GM10266 (cell line): ENCODE measurements around the gene APEH.

Experiments used
- DNase-seq: peaks from one replicate; pipeline ENCODE4 v3.0.0; 2012; ENCODE audit errors: extremely low spot score
- TF ChIP-seq, protein P1 (sequence below): IDR thresholded peaks from 2 replicates; pipeline ENCODE4 v1.5.1; 2012; ENCODE audit warnings: mild to moderate bottlenecking, low read depth; ENCODE audit not compliant: control insufficient read depth, insufficient read depth; ENCODE audit errors: missing control alignments

The APEH gene

DNA sequence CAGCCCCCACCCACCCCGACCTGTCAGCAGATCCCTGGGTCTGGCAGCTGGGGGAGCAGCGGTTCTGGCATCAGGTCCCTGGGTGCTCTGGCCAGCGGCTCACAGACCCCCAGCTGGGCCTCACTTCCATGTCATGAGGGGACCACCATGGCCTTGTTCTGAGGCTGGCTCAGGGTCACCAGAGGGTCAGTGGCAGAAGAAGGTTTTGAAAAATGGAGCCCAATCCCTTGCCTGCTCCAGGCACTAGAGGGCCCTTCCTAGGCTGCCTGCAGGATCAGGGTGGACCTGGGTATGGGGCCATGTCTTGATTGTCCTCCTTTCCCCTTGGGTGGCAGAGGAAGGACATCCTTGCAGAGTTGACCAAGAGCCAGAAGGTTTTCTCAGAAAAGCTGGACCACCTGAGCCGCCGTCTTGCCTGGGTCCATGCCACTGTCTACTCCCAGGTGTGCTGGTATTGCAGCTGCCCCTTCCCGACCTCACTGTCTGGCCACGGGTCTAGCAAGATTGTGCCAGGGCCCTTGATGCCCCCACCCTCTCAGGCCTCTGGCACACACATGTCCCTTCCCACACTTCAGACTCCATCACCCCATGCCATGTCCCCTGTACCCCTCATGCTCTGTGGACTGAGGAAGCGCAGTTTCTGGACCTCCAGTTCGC lies 32.4 kb downstream of the APEH start:
- TF ChIP-seq, protein P1, sequence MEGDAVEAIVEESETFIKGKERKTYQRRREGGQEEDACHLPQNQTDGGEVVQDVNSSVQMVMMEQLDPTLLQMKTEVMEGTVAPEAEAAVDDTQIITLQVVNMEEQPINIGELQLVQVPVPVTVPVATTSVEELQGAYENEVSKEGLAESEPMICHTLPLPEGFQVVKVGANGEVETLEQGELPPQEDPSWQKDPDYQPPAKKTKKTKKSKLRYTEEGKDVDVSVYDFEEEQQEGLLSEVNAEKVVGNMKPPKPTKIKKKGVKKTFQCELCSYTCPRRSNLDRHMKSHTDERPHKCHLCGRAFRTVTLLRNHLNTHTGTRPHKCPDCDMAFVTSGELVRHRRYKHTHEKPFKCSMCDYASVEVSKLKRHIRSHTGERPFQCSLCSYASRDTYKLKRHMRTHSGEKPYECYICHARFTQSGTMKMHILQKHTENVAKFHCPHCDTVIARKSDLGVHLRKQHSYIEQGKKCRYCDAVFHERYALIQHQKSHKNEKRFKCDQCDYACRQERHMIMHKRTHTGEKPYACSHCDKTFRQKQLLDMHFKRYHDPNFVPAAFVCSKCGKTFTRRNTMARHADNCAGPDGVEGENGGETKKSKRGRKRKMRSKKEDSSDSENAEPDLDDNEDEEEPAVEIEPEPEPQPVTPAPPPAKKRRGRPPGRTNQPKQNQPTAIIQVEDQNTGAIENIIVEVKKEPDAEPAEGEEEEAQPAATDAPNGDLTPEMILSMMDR, result no peak
- DNase-seq, result no peak

DNA sequence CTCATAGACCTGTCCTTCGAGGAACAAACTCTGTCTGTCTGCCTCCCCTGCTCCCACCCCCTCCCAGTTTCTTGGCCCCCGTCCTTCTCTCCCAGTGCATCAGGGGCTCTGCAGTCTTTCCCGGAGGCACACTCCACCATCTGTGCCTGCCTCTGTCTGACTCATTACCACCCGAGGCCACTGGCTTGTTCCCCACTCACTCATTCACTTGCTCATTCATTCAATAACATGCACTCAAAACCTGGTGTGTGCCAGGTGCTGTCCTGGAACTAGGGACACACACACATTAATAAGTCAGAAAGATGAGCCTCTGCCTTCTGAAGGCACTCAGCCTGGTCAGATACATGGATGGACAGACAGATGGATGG lies 32.9 kb downstream of the APEH start:
- no peak for DNase-seq
- TF ChIP-seq, protein P1, result no peak

DNA sequence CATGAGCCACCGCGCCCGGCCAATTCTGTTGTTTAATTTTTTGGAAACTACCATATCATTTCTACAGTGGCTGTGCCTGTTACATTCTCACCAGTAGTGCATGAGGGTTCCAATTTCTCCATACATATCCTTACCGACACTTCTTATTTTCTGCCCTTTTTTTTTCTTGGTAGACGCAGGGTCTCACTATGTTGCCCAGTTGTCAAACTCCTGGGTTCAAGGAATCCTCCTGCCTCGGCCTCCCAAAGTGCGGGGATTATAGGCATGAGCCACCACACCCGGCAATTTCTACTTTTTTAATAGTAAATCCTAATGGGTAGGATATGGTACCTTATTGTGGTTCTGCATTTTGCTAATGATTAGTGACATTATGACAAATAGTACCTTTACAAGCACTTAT lies 35.7 kb downstream of the APEH start:
- no peak for DNase-seq
- TF ChIP-seq, protein P1, result no peak

DNA sequence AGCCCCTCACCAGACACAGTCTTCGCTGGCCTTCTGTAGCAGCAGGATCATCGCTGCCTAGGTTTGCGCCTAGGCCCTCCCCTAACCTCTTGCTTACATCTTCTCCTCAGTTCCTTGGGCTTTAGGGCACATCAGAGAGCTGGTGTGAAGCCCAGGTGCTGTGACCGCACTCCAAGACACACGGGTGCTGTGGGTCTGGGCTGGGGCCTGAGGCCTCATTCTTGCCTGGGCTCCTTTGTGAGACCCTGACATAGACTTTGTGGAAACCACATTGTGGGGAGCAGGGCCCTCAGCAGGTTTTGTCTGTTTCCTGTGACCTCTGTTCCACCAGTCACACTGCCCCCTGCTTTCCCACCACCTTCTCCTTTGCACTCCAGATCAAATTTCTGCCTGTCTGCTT lies 37.3 kb downstream of the APEH start:
- TF ChIP-seq, protein P1, result no peak

DNA sequence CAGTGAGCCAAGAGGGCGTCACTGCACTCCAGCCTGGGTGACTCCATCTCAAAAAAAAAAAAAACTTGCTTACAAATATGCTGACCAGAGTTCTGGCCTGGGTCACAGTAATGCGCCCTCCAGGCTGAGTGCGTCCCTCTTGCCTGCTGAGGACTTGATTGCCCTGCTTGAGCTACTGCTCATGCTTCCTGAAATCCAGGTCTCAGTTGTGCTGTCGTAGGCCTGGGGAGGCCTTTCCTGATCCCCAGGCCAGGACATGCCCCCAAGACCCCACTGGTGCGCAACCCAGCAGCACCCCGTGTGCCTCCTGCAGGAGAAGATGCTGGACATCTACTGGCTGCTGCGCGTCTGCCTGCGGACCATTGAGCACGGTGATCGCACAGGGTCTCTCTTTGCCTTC lies 38.0 kb downstream of the APEH start:
- TF ChIP-seq, protein P1, result no peak
- no peak for DNase-seq

More for the DNA sequence above, 37.3 kb downstream of the APEH start:
- DNase-seq, result no peak

DNA sequence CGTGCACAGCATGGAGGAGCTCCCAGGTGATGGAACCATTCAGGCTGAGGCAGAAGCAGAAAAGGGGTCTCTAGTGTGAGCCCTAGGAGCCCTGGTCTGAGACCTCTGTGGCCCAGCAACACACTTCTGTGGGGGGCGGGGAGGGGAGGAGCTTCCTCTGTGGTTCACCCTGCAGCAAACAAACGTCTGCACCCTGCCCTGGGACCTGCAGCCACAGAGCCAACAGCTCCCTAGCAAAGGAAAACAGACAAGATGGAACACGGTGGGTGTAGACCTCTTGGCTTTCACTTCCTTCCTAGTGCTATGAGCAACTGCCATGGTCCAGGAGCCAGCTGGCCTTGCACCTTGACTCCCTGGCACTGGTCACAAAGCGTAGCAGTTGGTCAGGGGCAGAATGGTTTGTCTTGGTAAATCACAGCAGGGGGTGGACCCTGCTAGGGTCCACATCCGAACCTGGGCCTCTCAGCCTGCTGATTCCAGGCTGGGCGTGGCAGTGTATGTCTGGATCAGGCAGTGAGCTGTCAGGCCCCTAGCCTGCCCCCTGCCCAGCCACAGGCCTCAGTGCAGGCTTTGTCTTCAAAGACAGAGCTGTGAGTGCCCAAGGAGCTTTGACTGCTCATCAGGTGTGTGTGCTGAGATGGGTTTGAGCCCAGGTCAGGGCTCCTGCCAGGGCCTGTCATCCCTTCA lies 38.6 kb downstream of the APEH start:
- no peak for DNase-seq
- TF ChIP-seq, protein P1, result no peak
